Prostate gland (tissue), 2 donors: Measurements from ENCODE around the gene TBC1D22B. TPM values are rescaled to one million over a fixed set of nuclear protein-coding genes. Genes with fewer than 3 reads are reported as not detected.

ENCODE experiments used
- DNase-seq: peaks from one replicate; pipeline ENCODE4 v3.0.0-alpha.2; 2019; ENCODE audit warnings: low spot score
- H3K27ac ChIP-seq, 2 donors: fragments of 200-600 bp; sonication (generic); 2 replicates each; pipeline ENCODE4 v1.5.1; 2017 to 2019
- H3K27me3 ChIP-seq: fragments of 200-600 bp; sonication (generic); replicated peaks from 2 replicates; pipeline ENCODE4 v1.5.1; 2019; ENCODE audit not compliant: insufficient read depth
- H3K36me3 ChIP-seq, 2 donors: fragments of 200-600 bp; sonication (generic); 1 replicate in 1 of 2; 2 replicates in 1 of 2; pipeline versions ENCODE4 v1.5.1 to v1.8.1; 2017 to 2019
- H3K4me1 ChIP-seq: fragments of 200-600 bp; sonication (generic); replicated peaks from 2 replicates; pipeline ENCODE4 v1.5.1; 2019
- H3K4me3 ChIP-seq, 2 donors: fragments of 200-600 bp; sonication (generic); 2 replicates each; pipeline ENCODE4 v1.5.1; 2017 to 2019
- H3K9me3 ChIP-seq: fragments of 200-600 bp; sonication (generic); 2 replicates; pipeline ENCODE4 v1.5.1; 2017
- CTCF ChIP-seq, 4 experiments: fragments of 200-600 bp in 2 of 4; fragments of 450-650 bp in 2 of 4; sonication (generic) in 2 of 4; IDR thresholded peaks; 1 replicate in 3 of 4; 2 replicates in 1 of 4; pipeline ENCODE4 v1.5.1; 2016 to 2019; ENCODE audit warnings: antibody characterized with exemption in 4 of 4, mild to moderate bottlenecking in 2 of 4, moderate library complexity in 2 of 4
- POLR2A ChIP-seq: fragments of 450-650 bp; IDR thresholded peaks from one replicate; pipeline ENCODE4 v1.6.1; 2016; ENCODE audit warnings: antibody characterized with exemption, mild to moderate bottlenecking
- POLR2AphosphoS5 ChIP-seq: sonication (generic); formaldehyde crosslinking; IDR thresholded peaks from one replicate; pipeline ENCODE4 v1.6.1; 2017; ENCODE audit warnings: antibody characterized with exemption
- WGBS: methylation state at CpG from one replicate; pipeline ENCODE4 v1.1.5; 2018; 5-methylcytosine and 5-hydroxymethylcytosine counted together
- intact Hi-C: fragments of 100-400 bp; cut with DNase I; formaldehyde crosslinking; loops from one replicate; pipeline ENCODE4 v1.14.2; 2022
- total RNA-seq, 2 donors: library from RNA; depleted of rRNA; stranded (reverse); fragments of >200 nt; gene quantifications; one replicate each; pipeline ENCODE4 v1.1.0, GENCODE V29; 2016

TBC1D22B gene
- total RNA-seq, 2 donors from 2014 or later = 10.7 to 27.0 TPM

GRCh38 chr6:37371154-37372083, 113.8 kb downstream of the TBC1D22B start:
- Histone ChIP-seq H3K4me1 (no peaks in the 10 kb centered on the region), H3K27me3 (no peaks in the 10 kb centered on the region), H3K36me3 (no peaks in the 10 kb centered on the region), H3K9me3 (no peaks in the 10 kb centered on the region), H3K4me3 (no peak overlapping the region), H3K27ac (no peak overlapping the region)
- TF ChIP-seq POLR2A = no peak
- TF ChIP-seq POLR2AphosphoS5 = no peak
- no peak for TF ChIP-seq CTCF (IDR thresholded peaks at IDR 0.05)
- 77% methylated on average over 4 of the region's 4 CpGs for WGBS
- intact Hi-C loops = no loop called here
- no peak for DNase-seq

GRCh38 chr6:37372116-37372515, 114.5 kb downstream of the TBC1D22B start:
- no peaks in the 10 kb centered on the region for H3K36me3 ChIP-seq
- intact Hi-C loops = no loop called here

GRCh38 chr6:37373822-37374471, 116.4 kb downstream of the TBC1D22B start:
- H3K4me3 ChIP-seq = no peak overlapping the region
- no peaks in the 10 kb centered on the region for H3K36me3 ChIP-seq
- no peak for DNase-seq
- no peaks in the 10 kb centered on the region for H3K4me1 ChIP-seq
- TF ChIP-seq POLR2A (no peak), POLR2AphosphoS5 (no peak), CTCF (IDR thresholded peaks at IDR 0.05) (no peak)
- 77% methylated on average over 1 of the region's 1 CpG for WGBS
- intact Hi-C loops = no loop called here
- no peaks in the 10 kb centered on the region for H3K27me3 ChIP-seq
- no peaks in the 10 kb centered on the region for H3K9me3 ChIP-seq
- no peak overlapping the region for H3K27ac ChIP-seq

More at GRCh38 chr6:37372116-37372515, 114.5 kb downstream of the TBC1D22B start:
- DNase-seq = no peak
- no peaks in the 10 kb centered on the region for H3K9me3 ChIP-seq
- no peak overlapping the region for H3K27ac ChIP-seq
- no peak for TF ChIP-seq CTCF (IDR thresholded peaks at IDR 0.05)
- no peak for TF ChIP-seq POLR2A
- no peak for TF ChIP-seq POLR2AphosphoS5
- H3K4me3 ChIP-seq = no peak overlapping the region
- H3K4me1 ChIP-seq = no peaks in the 10 kb centered on the region
- WGBS = 91% methylated on average over 1 of the region's 1 CpG
- no peaks in the 10 kb centered on the region for H3K27me3 ChIP-seq

- Histone ChIP-seq H3K4me3 (no peak overlapping the region), H3K27ac (no peak overlapping the region), H3K4me1 (no peaks in the 10 kb centered on the region), H3K36me3 (no peaks in the 10 kb centered on the region), H3K9me3 (no peaks in the 10 kb centered on the region), H3K27me3 (no peaks in the 10 kb centered on the region)
- TF ChIP-seq CTCF (IDR thresholded peaks at IDR 0.05) = no peak
- no peak for TF ChIP-seq POLR2AphosphoS5
- TF ChIP-seq POLR2A = no peak
- DNase-seq = no peak
- intact Hi-C loops = no loop called here
Observed at GRCh38 chr6:37375376-37375775, 117.8 kb downstream of the TBC1D22B start.
